EH (cell line): ENCODE data around the gene CNTN1.

Experiments
- DNase-seq: peaks from one replicate; pipeline ENCODE4 v3.0.0-alpha.2; 2015; ENCODE audit warnings: low read depth

The CNTN1 gene

GRCh38 chr12:41108032-41108431 lies 415.8 kb downstream of the CNTN1 start:
- DNase-seq = no peak

- no peak for DNase-seq
Measured at GRCh38 chr12:41112903-41113302, 420.7 kb downstream of the CNTN1 start.

GRCh38 chr12:41120211-41120610 lies 428.0 kb downstream of the CNTN1 start:
- no peak for DNase-seq

GRCh38 chr12:41121374-41121773 lies 429.1 kb downstream of the CNTN1 start:
- no peak for DNase-seq
